Neural cell (in vitro differentiated cells): ENCODE data around the gene ADISSP.

Experiments used
- CTCF ChIP-seq: fragments of 450-650 bp; IDR thresholded peaks from 2 replicates; pipeline ENCODE4 v1.5.1; 2014; ENCODE audit warnings: antibody characterized with exemption, mild to moderate bottlenecking, moderate library complexity; ENCODE audit not compliant: poor library complexity, severe bottlenecking
- EP300 ChIP-seq: fragments of 450-650 bp; conservative IDR thresholded peaks from 2 replicates; pipeline ENCODE4 v1.6.1; 2014; ENCODE audit warnings: antibody characterized with exemption, mild to moderate bottlenecking, moderate library complexity; ENCODE audit not compliant: poor library complexity, severe bottlenecking
- TAF1 ChIP-seq: IDR thresholded peaks from 2 replicates; pipeline ENCODE4 v1.6.1; 2012; ENCODE audit warnings: low read depth

GRCh38 chr20:3714092-3714491 is 53.5 kb downstream of the ADISSP start:
- TF ChIP-seq TAF1 (no peak), EP300 (no peak), CTCF (no peak)
